ENCODE measurements around the gene SMCO4.

- TF ChIP-seq POLR2A (IDR thresholded peaks at IDR 0.05; ENCODE audit: low read length) (no peak), GATA1 (IDR thresholded peaks at IDR 0.05; ENCODE audit: low read depth, low read length) (no peak)
Observed at GRCh38 chr11:93512073-93512475, 31.1 kb downstream of the SMCO4 start.

Data from erythroblast (primary cell).